ENCODE measurements around the gene MKI67.

MKI67 gene

GRCh38 chr10:128111696-128112095, 14.5 kb downstream of the MKI67 start:
- no peak overlapping the region for H3K4me2 ChIP-seq (ENCODE audit: insufficient read depth, low read length, poor library complexity, severe bottlenecking)

GRCh38 chr10:128110339-128110738, 15.9 kb downstream of the MKI67 start:
- H3K27ac ChIP-seq (replicated peaks; ENCODE audit: low read length) = no peak overlapping the region
- no CpG with 5 or more reads among the region's 3 CpGs for WGBS, 2 donors (ENCODE audit: extremely low coverage in 2 of 2, insufficient read length in 2 of 2, insufficient replicate concordance in 1 of 2)
- no peak overlapping the region for H3K4me3 ChIP-seq (ENCODE audit: low read length in 2 of 2)
- no peak overlapping the region for H4K8ac ChIP-seq (ENCODE audit: low read depth, low read length)
- no peak overlapping the region for H2BK12ac ChIP-seq (ENCODE audit: low read length)
- H3K79me1 ChIP-seq (ENCODE audit: low read depth, low read length) = no peaks in the 10 kb centered on the region
- H2BK5ac ChIP-seq (ENCODE audit: low read length) = no peak overlapping the region
- no peak for DNase-seq (ENCODE audit: low spot score)
- no peak overlapping the region for H3K4ac ChIP-seq (ENCODE audit: low read length)
- H3K18ac ChIP-seq (ENCODE audit: low read length) = no peak overlapping the region
- no peak overlapping the region for H2BK120ac ChIP-seq (ENCODE audit: low read depth, low read length)
- H3K4me2 ChIP-seq (ENCODE audit: insufficient read depth, low read length, poor library complexity, severe bottlenecking) = no peak overlapping the region
- H3K23ac ChIP-seq (ENCODE audit: low read depth, low read length, poor library complexity) = no peak overlapping the region
- H3K9me3 ChIP-seq (replicated peaks in 1 of 2; ENCODE audit: control insufficient read depth in 2 of 2, insufficient read depth in 1 of 2, low read depth in 1 of 2, low read length in 2 of 2) = no peaks in the 10 kb centered on the region
- H3K27me3 ChIP-seq (ENCODE audit: control insufficient read depth in 3 of 3, insufficient read depth in 3 of 3, low read depth in 1 of 3, low read length in 3 of 3) = no peaks in the 10 kb centered on the region
- H2AK5ac ChIP-seq (ENCODE audit: low read depth, low read length) = no peak overlapping the region
- H4K91ac ChIP-seq (ENCODE audit: low read depth, low read length, poor library complexity) = no peak overlapping the region
- no peak overlapping the region for H3K14ac ChIP-seq (ENCODE audit: low read length)
- no peaks in the 10 kb centered on the region for H3K4me1 ChIP-seq (ENCODE audit: control insufficient read depth in 2 of 2, insufficient read depth in 1 of 2, low read depth in 1 of 2, low read length in 2 of 2)
- H2BK15ac ChIP-seq (ENCODE audit: low read length) = no peak overlapping the region
- H2AFZ ChIP-seq (ENCODE audit: low read length) = no peak overlapping the region
- peaks cover 75 to 100% of the 10 kb centered on the region in 2 donors for H3K36me3 ChIP-seq (replicated peaks in 1 of 2; ENCODE audit: control insufficient read depth in 2 of 2, insufficient read depth in 2 of 2, low read length in 2 of 2)
- H3K9ac ChIP-seq (ENCODE audit: low read depth, low read length, poor library complexity) = no peak overlapping the region

More at GRCh38 chr10:128111696-128112095, 14.5 kb downstream of the MKI67 start:
- H3K9me3 ChIP-seq (replicated peaks in 1 of 2; ENCODE audit: control insufficient read depth in 2 of 2, insufficient read depth in 1 of 2, low read depth in 1 of 2, low read length in 2 of 2) = no peaks in the 10 kb centered on the region
- no peak overlapping the region for H3K9ac ChIP-seq (ENCODE audit: low read depth, low read length, poor library complexity)
- H3K23ac ChIP-seq (ENCODE audit: low read depth, low read length, poor library complexity) = no peak overlapping the region
- H3K36me3 ChIP-seq (replicated peaks in 1 of 2; ENCODE audit: control insufficient read depth in 2 of 2, insufficient read depth in 2 of 2, low read length in 2 of 2) = peaks cover 69 to 100% of the 10 kb centered on the region in 2 donors
- H2BK15ac ChIP-seq (ENCODE audit: low read length) = no peak overlapping the region
- no peak for DNase-seq (ENCODE audit: low spot score)
- H3K79me1 ChIP-seq (ENCODE audit: low read depth, low read length) = no peaks in the 10 kb centered on the region
- H3K18ac ChIP-seq (ENCODE audit: low read length) = no peak overlapping the region
- H2BK5ac ChIP-seq (ENCODE audit: low read length) = no peak overlapping the region
- no peak overlapping the region for H4K91ac ChIP-seq (ENCODE audit: low read depth, low read length, poor library complexity)
- WGBS, 2 donors (ENCODE audit: extremely low coverage in 2 of 2, insufficient read length in 2 of 2, insufficient replicate concordance in 1 of 2) = no CpG with 5 or more reads among the region's 6 CpGs
- no peaks in the 10 kb centered on the region for H3K27me3 ChIP-seq (ENCODE audit: control insufficient read depth in 3 of 3, insufficient read depth in 3 of 3, low read depth in 1 of 3, low read length in 3 of 3)
- H2AK5ac ChIP-seq (ENCODE audit: low read depth, low read length) = no peak overlapping the region
- H3K27ac ChIP-seq (replicated peaks; ENCODE audit: low read length) = no peak overlapping the region
- no peak overlapping the region for H3K4ac ChIP-seq (ENCODE audit: low read length)
- no peak overlapping the region for H3K4me3 ChIP-seq (ENCODE audit: low read length in 2 of 2)
- H3K4me1 ChIP-seq (ENCODE audit: control insufficient read depth in 2 of 2, insufficient read depth in 1 of 2, low read depth in 1 of 2, low read length in 2 of 2) = no peaks in the 10 kb centered on the region
- H2BK12ac ChIP-seq (ENCODE audit: low read length) = no peak overlapping the region
- no peak overlapping the region for H2AFZ ChIP-seq (ENCODE audit: low read length)
- H2BK120ac ChIP-seq (ENCODE audit: low read depth, low read length) = no peak overlapping the region
- H4K8ac ChIP-seq (ENCODE audit: low read depth, low read length) = no peak overlapping the region
- H3K14ac ChIP-seq (ENCODE audit: low read length) = no peak overlapping the region

DNA sequence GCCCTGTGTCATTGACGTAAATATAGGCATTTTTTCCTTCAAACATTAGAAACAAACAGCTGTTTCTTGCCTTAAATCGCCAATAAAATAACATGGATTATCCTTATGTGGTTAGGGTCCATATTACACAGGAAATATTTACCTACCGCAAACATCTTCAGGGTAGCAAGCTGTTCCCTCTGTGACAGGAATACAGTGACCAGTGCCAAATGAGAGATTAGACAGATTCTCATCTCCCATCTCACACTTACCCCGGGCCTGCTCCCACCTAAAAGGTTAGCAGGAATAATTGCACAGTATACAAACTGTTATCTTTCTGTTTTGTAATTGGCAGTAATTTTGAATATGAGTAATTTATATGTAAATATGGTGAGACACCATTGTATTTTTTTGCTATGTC, 16.5 kb downstream of the MKI67 start:
- Histone ChIP-seq H2BK15ac (ENCODE audit: low read length) (no peak overlapping the region), H3K9me3 (replicated peaks in 1 of 2; ENCODE audit: control insufficient read depth in 2 of 2, insufficient read depth in 1 of 2, low read depth in 1 of 2, low read length in 2 of 2) (no peaks in the 10 kb centered on the region), H3K27ac (replicated peaks; ENCODE audit: low read length) (no peak overlapping the region), H2AK5ac (ENCODE audit: low read depth, low read length) (no peak overlapping the region), H3K36me3 (replicated peaks in 1 of 2; ENCODE audit: control insufficient read depth in 2 of 2, insufficient read depth in 2 of 2, low read length in 2 of 2) (peaks cover 77 to 100% of the 10 kb centered on the region in 2 donors), H2AFZ (ENCODE audit: low read length) (no peak overlapping the region), H3K14ac (ENCODE audit: low read length) (no peak overlapping the region), H4K91ac (ENCODE audit: low read depth, low read length, poor library complexity) (no peak overlapping the region), H2BK12ac (ENCODE audit: low read length) (no peak overlapping the region), H3K18ac (ENCODE audit: low read length) (no peak overlapping the region), H3K23ac (ENCODE audit: low read depth, low read length, poor library complexity) (no peak overlapping the region), H3K79me1 (ENCODE audit: low read depth, low read length) (no peaks in the 10 kb centered on the region), H4K8ac (ENCODE audit: low read depth, low read length) (no peak overlapping the region), H3K4me1 (ENCODE audit: control insufficient read depth in 2 of 2, insufficient read depth in 1 of 2, low read depth in 1 of 2, low read length in 2 of 2) (no peaks in the 10 kb centered on the region), H3K27me3 (ENCODE audit: control insufficient read depth in 3 of 3, insufficient read depth in 3 of 3, low read depth in 1 of 3, low read length in 3 of 3) (no peaks in the 10 kb centered on the region), H3K9ac (ENCODE audit: low read depth, low read length, poor library complexity) (no peak overlapping the region), H2BK120ac (ENCODE audit: low read depth, low read length) (no peak overlapping the region), H3K4me3 (ENCODE audit: low read length in 2 of 2) (no peak overlapping the region), H3K4ac (ENCODE audit: low read length) (no peak overlapping the region), H3K4me2 (ENCODE audit: insufficient read depth, low read length, poor library complexity, severe bottlenecking) (no peak overlapping the region), H2BK5ac (ENCODE audit: low read length) (no peak overlapping the region)
- no CpG with 5 or more reads among the region's 4 CpGs for WGBS, 2 donors (ENCODE audit: extremely low coverage in 2 of 2, insufficient read length in 2 of 2, insufficient replicate concordance in 1 of 2)
- no peak for DNase-seq (ENCODE audit: low spot score)

DNA sequence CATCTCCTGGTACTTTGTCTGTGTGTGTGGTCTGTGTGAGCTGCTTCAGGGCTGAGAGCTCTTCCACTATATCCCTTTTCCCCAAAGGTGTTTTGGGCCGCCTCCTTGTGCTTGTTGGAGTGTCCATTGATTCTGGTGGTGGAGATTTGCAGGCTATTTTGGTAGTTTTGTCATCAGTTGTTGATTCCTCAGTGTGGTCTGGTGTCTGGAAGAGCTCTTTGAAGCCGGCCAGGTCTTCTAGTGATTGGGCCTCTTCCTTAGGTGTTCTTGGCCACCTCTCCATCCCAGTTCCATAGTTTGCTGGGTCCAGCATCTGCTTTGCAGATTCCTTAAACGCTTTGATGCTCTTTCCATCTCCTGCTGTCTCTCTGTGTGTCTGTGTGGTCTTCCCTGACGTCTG, 20.8 kb downstream of the MKI67 start:
- Histone ChIP-seq H3K14ac (ENCODE audit: low read length) (no peak overlapping the region), H3K23ac (ENCODE audit: low read depth, low read length, poor library complexity) (no peak overlapping the region), H2BK120ac (ENCODE audit: low read depth, low read length) (no peak overlapping the region), H3K9ac (ENCODE audit: low read depth, low read length, poor library complexity) (no peak overlapping the region), H3K36me3 (replicated peaks in 1 of 2; ENCODE audit: control insufficient read depth in 2 of 2, insufficient read depth in 2 of 2, low read length in 2 of 2) (peaks cover 76 to 100% of the 10 kb centered on the region in 2 donors), H4K91ac (ENCODE audit: low read depth, low read length, poor library complexity) (no peak overlapping the region), H2AFZ (ENCODE audit: low read length) (no peak overlapping the region), H3K4me2 (ENCODE audit: insufficient read depth, low read length, poor library complexity, severe bottlenecking) (no peak overlapping the region), H3K27ac (replicated peaks; ENCODE audit: low read length) (no peak overlapping the region), H3K27me3 (ENCODE audit: control insufficient read depth in 3 of 3, insufficient read depth in 3 of 3, low read depth in 1 of 3, low read length in 3 of 3) (no peaks in the 10 kb centered on the region), H3K79me1 (ENCODE audit: low read depth, low read length) (peaks cover 2% of the 10 kb centered on the region), H2AK5ac (ENCODE audit: low read depth, low read length) (no peak overlapping the region), H4K8ac (ENCODE audit: low read depth, low read length) (no peak overlapping the region), H2BK12ac (ENCODE audit: low read length) (no peak overlapping the region), H2BK5ac (ENCODE audit: low read length) (no peak overlapping the region), H2BK15ac (ENCODE audit: low read length) (no peak overlapping the region), H3K4ac (ENCODE audit: low read length) (no peak overlapping the region), H3K18ac (ENCODE audit: low read length) (no peak overlapping the region), H3K4me3 (ENCODE audit: low read length in 2 of 2) (no peak overlapping the region), H3K4me1 (ENCODE audit: control insufficient read depth in 2 of 2, insufficient read depth in 1 of 2, low read depth in 1 of 2, low read length in 2 of 2) (no peaks in the 10 kb centered on the region), H3K9me3 (replicated peaks in 1 of 2; ENCODE audit: control insufficient read depth in 2 of 2, insufficient read depth in 1 of 2, low read depth in 1 of 2, low read length in 2 of 2) (no peaks in the 10 kb centered on the region)
- DNase-seq (ENCODE audit: low spot score) = no peak
- no CpG with 5 or more reads among the region's 4 CpGs for WGBS, 2 donors (ENCODE audit: extremely low coverage in 2 of 2, insufficient read length in 2 of 2, insufficient replicate concordance in 1 of 2)
